Measurements from ENCODE around the gene LRIF1. TPM values are rescaled to one million over a fixed set of nuclear protein-coding genes. Genes with fewer than 3 reads are reported as not detected.
A peak's percentile ranks its signal among the peaks of the same experiment; 100 is the strongest.
"Not testable (repeated sequence)": the region's sequence is repeated elsewhere in the genome, so short reads cannot be mapped to it uniquely, and the experiment has no call there.

Gene LRIF1
- total RNA-seq, 1 donor from 2014 or later, result 13.7 TPM

- no peak for DNase-seq (ENCODE audit: low spot score)
These were observed 12.6 kb downstream of the LRIF1 start for GRCh38 chr1:110951161-110951560.

- no peak for DNase-seq (ENCODE audit: low spot score)
These were observed 15.5 kb downstream of the LRIF1 start for GRCh38 chr1:110948038-110948810.

GRCh38 chr1:110945626-110946025 is 18.1 kb downstream of the LRIF1 start:
- DNase-seq (ENCODE audit: low spot score), result no peak

- DNase-seq (ENCODE audit: low spot score), result no peak
These were observed 18.9 kb downstream of the LRIF1 start for GRCh38 chr1:110944806-110945205.

GRCh38 chr1:110936567-110936966 is 27.2 kb downstream of the LRIF1 start:
- no peak for DNase-seq (ENCODE audit: low spot score)

- DNase-seq (ENCODE audit: low spot score), result not testable (repeated sequence)
These were observed 32.6 kb downstream of the LRIF1 start for GRCh38 chr1:110931097-110931496.

GRCh38 chr1:110928904-110929303 is 34.8 kb downstream of the LRIF1 start:
- no peak for DNase-seq (ENCODE audit: low spot score)

- DNase-seq (ENCODE audit: low spot score), result no peak
These were observed 35.5 kb downstream of the LRIF1 start for GRCh38 chr1:110928191-110928590.

GRCh38 chr1:110927484-110928075 is 36.1 kb downstream of the LRIF1 start:
- no peak for DNase-seq (ENCODE audit: low spot score)

- DNase-seq (ENCODE audit: low spot score), result no peak
These were observed 41.8 kb downstream of the LRIF1 start for GRCh38 chr1:110921953-110922352.

- no peak for DNase-seq (ENCODE audit: low spot score)
These were observed 45.7 kb downstream of the LRIF1 start for GRCh38 chr1:110918016-110918415.

- DNase-seq (ENCODE audit: low spot score), result peak; percentile 11
These were observed 46.9 kb downstream of the LRIF1 start for GRCh38 chr1:110916669-110917306.

GRCh38 chr1:110916274-110916668 is 47.5 kb downstream of the LRIF1 start:
- no peak for DNase-seq (ENCODE audit: low spot score)

- no peak for DNase-seq (ENCODE audit: low spot score)
These were observed 47.9 kb downstream of the LRIF1 start for GRCh38 chr1:110915804-110916203.

- DNase-seq (ENCODE audit: low spot score), result no peak
These were observed 49.0 kb downstream of the LRIF1 start for GRCh38 chr1:110914676-110915075.

GRCh38 chr1:110912784-110913183 is 50.9 kb downstream of the LRIF1 start:
- DNase-seq (ENCODE audit: low spot score), result no peak

- DNase-seq (ENCODE audit: low spot score), result no peak
These were observed 59.7 kb downstream of the LRIF1 start for GRCh38 chr1:110903853-110904500.

GRCh38 chr1:110902820-110903463 is 60.8 kb downstream of the LRIF1 start:
- no peak for DNase-seq (ENCODE audit: low spot score)

GRCh38 chr1:110899458-110899843 is 64.3 kb downstream of the LRIF1 start:
- no peak for DNase-seq (ENCODE audit: low spot score)

- no peak for DNase-seq (ENCODE audit: low spot score)
These were observed 64.8 kb downstream of the LRIF1 start for GRCh38 chr1:110898734-110899457.

GRCh38 chr1:110897681-110898080 is 66.0 kb downstream of the LRIF1 start:
- DNase-seq (ENCODE audit: low spot score), result no peak

Measured in umbilical cord (tissue), 2 donors.